SJSA1 (cell line): ENCODE measurements around the gene ZNF81. TPM values are rescaled to one million over a fixed set of nuclear protein-coding genes. Genes with fewer than 3 reads are reported as not detected.

Experiments used
- DNase-seq, 2 experiments: peaks; one replicate each; pipeline ENCODE4 v3.0.0-alpha.2; 2015 to 2020; ENCODE audit warnings: low spot score in 2 of 2, low read depth in 1 of 2
- H3K27ac ChIP-seq: fragments of 250-450 bp; sonication (Bioruptor Pico); 2 replicates; pipeline ENCODE4 v1.5.1; 2020; ENCODE audit warnings: mild to moderate bottlenecking, moderate library complexity
- H3K27me3 ChIP-seq: fragments of 250-450 bp; sonication (Bioruptor Pico); replicated peaks from 2 replicates; pipeline ENCODE4 v1.5.1; 2020; ENCODE audit warnings: mild to moderate bottlenecking, moderate library complexity
- H3K36me3 ChIP-seq: fragments of 250-450 bp; sonication (Bioruptor Pico); 2 replicates; pipeline ENCODE4 v1.5.1; 2020; ENCODE audit warnings: mild to moderate bottlenecking
- H3K4me1 ChIP-seq: fragments of 250-450 bp; sonication (Bioruptor Pico); replicated peaks from 2 replicates; pipeline ENCODE4 v1.6.1; 2021; ENCODE audit warnings: mild to moderate bottlenecking
- H3K4me3 ChIP-seq: fragments of 250-450 bp; sonication (Bioruptor Pico); 2 replicates; pipeline ENCODE4 v1.5.1; 2020; ENCODE audit warnings: mild to moderate bottlenecking
- H3K9me3 ChIP-seq: fragments of 250-450 bp; sonication (Bioruptor Pico); replicated peaks from 2 replicates; pipeline ENCODE4 v1.5.1; 2020; ENCODE audit warnings: mild to moderate bottlenecking
- total RNA-seq: library from RNA; depleted of rRNA; stranded (reverse); fragments of >200 nt; shearing (Covaris generic); gene quantifications from 2 replicates; pipeline ENCODE4 v1.2.3, GENCODE V29; 2014

ZNF81 gene
- total RNA-seq, 1 experiment from 2014 or later: 6.4 TPM

- H3K27me3 ChIP-seq: no peaks in the 10 kb centered on the region
- H3K36me3 ChIP-seq: no peaks in the 10 kb centered on the region
- H3K27ac ChIP-seq: no peak overlapping the region
These were observed 26.0 kb downstream of the ZNF81 start for GRCh38 chrX:47862680-47863079.

GRCh38 chrX:47863187-47863586 lies 26.5 kb downstream of the ZNF81 start:
- Histone ChIP-seq H3K4me3 (no peak overlapping the region), H3K9me3 (no peaks in the 10 kb centered on the region), H3K36me3 (no peaks in the 10 kb centered on the region), H3K4me1 (no peaks in the 10 kb centered on the region), H3K27ac (no peak overlapping the region), H3K27me3 (no peaks in the 10 kb centered on the region)
- no peak for DNase-seq

More at GRCh38 chrX:47862680-47863079, 26.0 kb downstream of the ZNF81 start:
- Histone ChIP-seq H3K9me3 (no peaks in the 10 kb centered on the region), H3K4me3 (no peak overlapping the region), H3K4me1 (no peaks in the 10 kb centered on the region)
- DNase-seq: no peak

DNA sequence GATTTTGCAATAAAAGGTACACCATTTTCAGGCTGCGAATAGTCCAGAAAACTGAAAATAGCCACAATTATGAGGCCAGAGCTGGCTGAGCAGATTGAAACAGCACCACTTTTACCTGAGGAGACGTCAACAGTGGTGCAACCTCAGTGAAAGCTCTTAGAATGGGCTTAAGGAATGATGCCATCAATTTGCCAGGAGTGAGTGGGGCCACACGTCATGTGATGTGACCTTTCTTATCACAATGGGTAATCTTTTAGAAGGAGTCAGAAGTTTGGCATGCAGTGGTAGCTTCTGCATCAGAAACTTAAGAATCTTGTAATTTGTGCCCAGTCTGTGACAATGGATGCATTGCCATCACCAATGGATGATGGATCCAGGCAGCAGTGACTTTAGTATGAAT lies 27.6 kb downstream of the ZNF81 start:
- Histone ChIP-seq H3K27ac (no peak overlapping the region), H3K36me3 (no peaks in the 10 kb centered on the region), H3K4me1 (no peaks in the 10 kb centered on the region), H3K4me3 (no peak overlapping the region), H3K27me3 (no peaks in the 10 kb centered on the region), H3K9me3 (no peaks in the 10 kb centered on the region)
- DNase-seq: no peak

- no peak for DNase-seq
These were observed 28.1 kb downstream of the ZNF81 start for GRCh38 chrX:47864785-47865184.

DNA sequence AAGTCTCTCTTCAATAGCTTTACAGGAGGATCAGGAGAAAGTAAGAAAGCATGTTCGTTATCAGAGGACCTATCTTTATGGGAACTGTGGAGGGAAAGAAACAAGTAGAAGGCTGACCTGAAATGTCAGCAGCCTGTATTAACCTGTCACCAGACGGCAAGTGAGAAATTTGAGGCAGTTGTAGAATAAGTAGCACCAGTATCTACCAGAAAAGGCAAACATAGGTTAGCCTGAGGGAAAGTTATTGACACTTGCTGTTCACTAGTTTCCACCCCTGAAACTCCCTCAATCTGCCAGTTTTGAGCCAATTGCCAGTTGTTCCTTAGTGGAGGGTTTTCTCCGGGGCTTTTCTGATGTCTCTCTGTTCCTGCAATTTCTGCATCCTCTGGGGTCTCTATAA lies 36.4 kb downstream of the ZNF81 start:
- Histone ChIP-seq H3K36me3 (no peaks in the 10 kb centered on the region), H3K27me3 (no peaks in the 10 kb centered on the region), H3K9me3 (no peaks in the 10 kb centered on the region), H3K4me3 (no peak overlapping the region), H3K27ac (no peak overlapping the region), H3K4me1 (no peaks in the 10 kb centered on the region)
- DNase-seq: no peak

More at GRCh38 chrX:47864785-47865184, 28.1 kb downstream of the ZNF81 start:
- Histone ChIP-seq H3K27ac (no peak overlapping the region), H3K9me3 (no peaks in the 10 kb centered on the region), H3K27me3 (no peaks in the 10 kb centered on the region), H3K36me3 (no peaks in the 10 kb centered on the region), H3K4me1 (no peaks in the 10 kb centered on the region), H3K4me3 (no peak overlapping the region)

DNA sequence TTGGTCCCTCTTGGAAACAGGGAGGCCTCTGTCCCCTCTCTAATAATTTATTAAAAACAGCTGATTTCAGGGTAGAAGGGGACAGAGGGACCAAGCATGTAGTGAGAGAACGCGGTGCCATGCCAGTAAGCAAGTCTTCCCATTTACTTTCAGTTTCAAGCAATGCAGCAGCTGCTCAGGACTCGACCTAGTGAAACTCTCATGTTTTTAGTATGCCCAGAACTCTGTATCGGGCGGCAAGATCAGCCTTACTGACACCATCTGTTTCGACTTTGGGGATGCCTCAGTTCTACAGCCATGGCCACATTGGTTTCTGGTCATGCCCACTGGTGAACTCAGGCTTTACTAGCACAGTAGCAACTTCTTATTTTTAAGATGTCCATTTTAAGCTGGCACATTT lies 40.6 kb downstream of the ZNF81 start:
- Histone ChIP-seq H3K27ac (no peak overlapping the region), H3K36me3 (no peaks in the 10 kb centered on the region), H3K4me1 (no peaks in the 10 kb centered on the region), H3K27me3 (no peaks in the 10 kb centered on the region), H3K9me3 (no peaks in the 10 kb centered on the region), H3K4me3 (no peak overlapping the region)
- DNase-seq: no peak

DNA sequence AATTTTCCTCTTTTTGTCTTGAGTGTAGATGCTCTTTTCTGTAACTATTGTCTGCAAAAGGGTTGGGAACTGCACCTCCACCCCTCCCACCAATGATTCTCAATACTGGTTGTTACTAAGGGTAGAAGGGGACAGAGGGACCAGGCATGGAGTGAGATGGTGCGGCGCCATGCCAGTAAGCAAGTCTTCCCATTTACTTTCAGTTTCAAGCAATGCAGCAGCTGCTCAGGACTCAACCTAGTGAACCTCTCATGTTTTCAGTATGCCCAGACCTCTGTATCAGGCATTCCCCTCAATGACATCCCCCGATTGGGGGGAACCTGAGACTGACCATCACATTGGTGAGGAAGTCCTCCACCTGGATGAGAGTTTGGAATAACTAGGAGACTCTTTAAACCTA lies 41.5 kb downstream of the ZNF81 start:
- Histone ChIP-seq H3K4me1 (no peaks in the 10 kb centered on the region), H3K36me3 (no peaks in the 10 kb centered on the region), H3K27ac (no peak overlapping the region), H3K4me3 (no peak overlapping the region), H3K9me3 (no peaks in the 10 kb centered on the region), H3K27me3 (no peaks in the 10 kb centered on the region)
- DNase-seq: no peak

DNA sequence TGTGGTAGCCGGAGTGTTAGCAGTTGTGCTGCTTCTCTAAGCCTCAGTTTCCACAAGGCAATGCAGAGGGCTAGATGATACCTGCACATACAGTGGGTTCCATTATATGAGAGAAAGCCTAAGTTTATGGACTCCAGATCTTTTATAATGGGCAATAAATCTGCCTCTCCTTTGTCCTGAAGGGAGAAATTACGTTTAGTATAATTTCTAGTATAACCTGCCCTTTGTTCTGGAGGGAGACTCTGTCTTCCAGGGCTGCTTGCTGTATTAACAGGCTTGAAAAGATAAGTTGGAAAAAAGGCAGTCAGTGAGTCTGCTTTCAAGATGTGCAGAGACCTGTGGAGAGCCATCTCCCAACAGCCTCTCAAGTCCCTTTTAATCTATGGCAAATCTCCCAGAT lies 42.8 kb downstream of the ZNF81 start:
- Histone ChIP-seq H3K27me3 (no peaks in the 10 kb centered on the region), H3K4me3 (no peak overlapping the region), H3K36me3 (no peaks in the 10 kb centered on the region), H3K4me1 (no peaks in the 10 kb centered on the region), H3K9me3 (no peaks in the 10 kb centered on the region), H3K27ac (no peak overlapping the region)
- no peak for DNase-seq

GRCh38 chrX:47880927-47881326 lies 44.2 kb downstream of the ZNF81 start:
- H3K27me3 ChIP-seq: no peaks in the 10 kb centered on the region
- DNase-seq: no peak

GRCh38 chrX:47885501-47885900 lies 48.8 kb downstream of the ZNF81 start:
- no peaks in the 10 kb centered on the region for H3K36me3 ChIP-seq
- DNase-seq: no peak
- H3K27ac ChIP-seq: no peak overlapping the region
- no peaks in the 10 kb centered on the region for H3K4me1 ChIP-seq
- H3K9me3 ChIP-seq: no peaks in the 10 kb centered on the region
- no peak overlapping the region for H3K4me3 ChIP-seq
- H3K27me3 ChIP-seq: no peaks in the 10 kb centered on the region

More at GRCh38 chrX:47880927-47881326, 44.2 kb downstream of the ZNF81 start:
- Histone ChIP-seq H3K27ac (no peak overlapping the region), H3K36me3 (no peaks in the 10 kb centered on the region), H3K9me3 (no peaks in the 10 kb centered on the region), H3K4me1 (no peaks in the 10 kb centered on the region), H3K4me3 (no peak overlapping the region)

DNA sequence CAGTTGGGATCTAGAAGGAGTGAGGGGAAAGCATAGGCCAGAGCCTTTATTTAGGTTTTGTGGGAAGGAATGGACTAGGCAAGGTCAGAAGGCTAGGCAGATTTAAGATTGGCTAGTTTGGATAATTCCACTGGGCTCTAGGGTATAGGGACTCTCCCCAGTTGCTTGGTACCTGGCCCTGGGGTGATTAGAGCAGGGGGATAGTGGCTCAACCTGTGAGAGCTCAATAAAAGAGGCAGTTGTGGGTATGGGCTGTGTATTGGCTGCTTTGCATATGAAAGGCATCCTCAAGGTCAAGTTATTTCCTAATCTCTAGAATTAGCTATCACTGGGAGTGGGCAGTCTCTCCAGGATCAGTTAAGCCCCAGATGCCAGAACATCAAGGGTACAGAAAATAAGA lies 61.3 kb downstream of the ZNF81 start:
- no peak for DNase-seq
- Histone ChIP-seq H3K27ac (no peak overlapping the region), H3K36me3 (no peaks in the 10 kb centered on the region), H3K4me3 (no peak overlapping the region), H3K4me1 (no peaks in the 10 kb centered on the region), H3K9me3 (no peaks in the 10 kb centered on the region), H3K27me3 (no peaks in the 10 kb centered on the region)

GRCh38 chrX:47900833-47901232 lies 64.1 kb downstream of the ZNF81 start:
- Histone ChIP-seq H3K27ac (no peak overlapping the region), H3K27me3 (no peaks in the 10 kb centered on the region), H3K9me3 (no peaks in the 10 kb centered on the region), H3K4me1 (no peaks in the 10 kb centered on the region), H3K36me3 (no peaks in the 10 kb centered on the region), H3K4me3 (no peak overlapping the region)
- no peak for DNase-seq

DNA sequence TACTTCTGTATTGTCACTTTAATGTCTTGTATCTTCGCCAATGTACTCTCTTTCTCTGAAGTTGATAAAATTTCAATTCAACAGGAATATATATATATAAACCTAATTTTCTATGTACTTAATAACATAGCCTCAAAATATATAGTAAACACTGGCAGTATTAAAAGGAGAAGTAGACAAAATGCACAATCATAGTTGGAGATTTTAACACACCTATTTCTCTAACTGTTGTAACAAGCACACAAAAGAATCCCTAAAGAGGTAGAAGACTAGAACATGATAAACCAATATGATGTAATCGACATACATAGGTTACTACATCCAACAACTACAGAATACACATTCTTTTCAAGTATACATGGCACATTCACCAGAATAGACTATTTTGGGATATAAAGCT lies 65.5 kb downstream of the ZNF81 start:
- Histone ChIP-seq H3K27me3 (no peaks in the 10 kb centered on the region), H3K36me3 (no peaks in the 10 kb centered on the region), H3K4me3 (no peak overlapping the region), H3K9me3 (no peaks in the 10 kb centered on the region), H3K4me1 (no peaks in the 10 kb centered on the region), H3K27ac (no peak overlapping the region)
- no peak for DNase-seq

DNA sequence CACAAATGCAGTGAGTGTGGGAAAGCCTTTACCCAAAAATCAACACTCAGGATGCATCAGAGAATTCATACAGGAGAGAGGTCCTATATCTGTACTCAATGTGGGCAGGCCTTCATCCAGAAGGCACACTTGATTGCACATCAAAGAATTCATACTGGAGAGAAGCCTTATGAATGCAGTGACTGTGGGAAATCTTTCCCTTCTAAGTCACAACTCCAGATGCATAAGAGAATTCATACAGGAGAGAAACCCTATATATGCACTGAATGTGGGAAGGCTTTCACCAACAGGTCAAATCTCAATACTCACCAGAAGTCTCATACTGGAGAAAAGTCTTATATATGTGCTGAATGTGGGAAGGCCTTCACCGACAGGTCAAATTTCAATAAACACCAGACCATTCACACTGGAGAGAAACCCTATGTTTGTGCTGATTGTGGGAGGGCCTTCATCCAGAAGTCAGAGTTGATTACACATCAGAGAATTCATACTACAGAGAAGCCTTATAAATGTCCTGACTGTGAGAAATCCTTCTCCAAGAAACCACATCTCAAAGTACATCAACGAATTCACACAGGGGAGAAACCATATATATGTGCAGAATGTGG lies 79.3 kb downstream of the ZNF81 start:
- Histone ChIP-seq H3K27ac (no peak overlapping the region), H3K9me3 (no peaks in the 10 kb centered on the region), H3K4me1 (no peaks in the 10 kb centered on the region), H3K4me3 (no peak overlapping the region), H3K36me3 (peaks cover 6% of the 10 kb centered on the region; the same call in 1 of the 2 replicates), H3K27me3 (no peaks in the 10 kb centered on the region)
- no peak for DNase-seq

GRCh38 chrX:47918274-47918673 lies 81.6 kb downstream of the ZNF81 start:
- H3K4me3 ChIP-seq: no peak overlapping the region
- H3K9me3 ChIP-seq: no peaks in the 10 kb centered on the region
- no peaks in the 10 kb centered on the region for H3K4me1 ChIP-seq
- H3K36me3 ChIP-seq: peaks cover 6% of the 10 kb centered on the region; the same call in 1 of the 2 replicates
- no peak for DNase-seq
- no peak overlapping the region for H3K27ac ChIP-seq
- no peaks in the 10 kb centered on the region for H3K27me3 ChIP-seq
